PC-9 (cell line): Measurements from ENCODE around the gene ARHGEF28. TPM values are rescaled to one million over a fixed set of nuclear protein-coding genes. Genes with fewer than 3 reads are reported as not detected.

Experiments
- BruUV-seq: library from RNA; stranded (reverse); fragments of 400-500 nt; replicated peaks from 2 replicates; lab custom pipeline; 2021; lab: Mats Ljungman, UMichigan
- CTCF ChIA-PET: fragments of 300-600 bp; sonication (Branson Sonifier 250); formaldehyde crosslinking; loops from one replicate; lab custom pipeline; 2022; ENCODE audit warnings: antibody characterized with exemption; lab: Charles Lee
- POLR2A ChIA-PET: fragments of 300-600 bp; sonication (Branson Sonifier 250); formaldehyde crosslinking; loops from one replicate; lab custom pipeline; 2022; ENCODE audit warnings: antibody characterized with exemption; ENCODE audit not compliant: unreplicated experiment; lab: Charles Lee
- DNase-seq, 2 experiments: peaks; one replicate each; pipeline versions ENCODE4 v3.0.0 to v3.0.0-alpha.2; 2015 to 2022; ENCODE audit warnings: mixed read lengths in 1 of 2
- H2AFZ ChIP-seq: fragments of 200-600 bp; sonication (generic); 2 replicates; pipeline ENCODE4 v1.8.1; 2017; ENCODE audit warnings: antibody characterized with exemption
- H3F3A ChIP-seq: fragments of 200-600 bp; sonication (generic); 2 replicates; pipeline ENCODE4 v1.8.1; 2017; ENCODE audit warnings: antibody characterized with exemption, mild to moderate bottlenecking, low read depth; ENCODE audit not compliant: insufficient read depth
- H3K27ac ChIP-seq: fragments of 200-600 bp; sonication (generic); 2 replicates; pipeline ENCODE4 v1.6.1; 2016; ENCODE audit warnings: mixed run types
- H3K27me3 ChIP-seq: fragments of 200-600 bp; sonication (generic); 2 replicates; pipeline ENCODE4 v1.6.1; 2016; ENCODE audit warnings: low read depth, mixed run types; ENCODE audit not compliant: insufficient read depth
- H3K36me3 ChIP-seq: fragments of 200-600 bp; sonication (generic); 2 replicates; pipeline ENCODE4 v1.6.1; 2016; ENCODE audit warnings: low read depth, mixed run types
- H3K4me1 ChIP-seq: fragments of 200-600 bp; sonication (generic); replicated peaks from 2 replicates; pipeline ENCODE4 v1.6.1; 2016; ENCODE audit warnings: mixed run types; ENCODE audit not compliant: insufficient read depth
- H3K4me2 ChIP-seq: fragments of 200-600 bp; sonication (generic); 2 replicates; pipeline ENCODE4 v1.6.1; 2017; ENCODE audit warnings: mixed run types
- H3K4me3 ChIP-seq: fragments of 200-600 bp; sonication (generic); 2 replicates; pipeline ENCODE4 v1.6.1; 2016; ENCODE audit warnings: mixed run types
- H3K79me2 ChIP-seq: fragments of 200-600 bp; sonication (generic); 2 replicates; pipeline ENCODE4 v1.6.1; 2017; ENCODE audit warnings: low read depth, mixed run types
- H3K9me2 ChIP-seq: fragments of 200-600 bp; sonication (generic); 2 replicates; pipeline ENCODE4 v1.8.1; 2017; ENCODE audit warnings: mild to moderate bottlenecking; ENCODE audit not compliant: insufficient read depth
- H3K9me3 ChIP-seq: fragments of 200-600 bp; sonication (generic); 2 replicates; pipeline ENCODE4 v1.8.1; 2016; ENCODE audit warnings: low read depth; ENCODE audit not compliant: insufficient read depth
- H4K20me1 ChIP-seq: fragments of 200-600 bp; sonication (generic); 2 replicates; pipeline ENCODE4 v1.8.1; 2017; ENCODE audit not compliant: insufficient read depth
- CTCF ChIP-seq: fragments of 200-600 bp; sonication (generic); conservative IDR thresholded peaks from 2 replicates; pipeline ENCODE4 v1.6.1; 2017; ENCODE audit warnings: mixed run types, antibody characterized with exemption, mild to moderate bottlenecking, moderate library complexity
- EZH2 ChIP-seq: fragments of 200-600 bp; sonication (generic); IDR thresholded peaks from 2 replicates; pipeline ENCODE4 v1.8.0; 2017; ENCODE audit warnings: antibody characterized with exemption, low read depth
- intact Hi-C: fragments of 100-400 bp; cut with micrococcal nuclease; formaldehyde crosslinking; loops from one replicate; pipeline ENCODE4 v1.10.0; 2022; ENCODE audit not compliant: unreplicated experiment
- total RNA-seq: library from RNA; stranded (reverse); gene quantifications from 2 replicates; pipeline ENCODE4 v1.2.3, GENCODE V29; 2021

Gene ARHGEF28
- total RNA-seq, 1 experiment from 2014 or later = 77.5 TPM

- no peak for DNase-seq
- Histone ChIP-seq H3K36me3 (peaks cover 10% of the 10 kb centered on the region; the same call in 1 of the 2 replicates), H3K4me3 (no peak overlapping the region), H4K20me1 (no peaks in the 10 kb centered on the region), H2AFZ (no peak overlapping the region), H3K4me1 (peaks cover 4% of the 10 kb centered on the region; the same call in 1 of the 2 replicates), H3K4me2 (no peak overlapping the region), H3K79me2 (no peaks in the 10 kb centered on the region), H3K9me2 (no peaks in the 10 kb centered on the region), H3K27ac (no peak overlapping the region), H3K9me3 (no peaks in the 10 kb centered on the region), H3F3A (peaks cover 22% of the 10 kb centered on the region), H3K27me3 (no peaks in the 10 kb centered on the region)
- no peak for TF ChIP-seq CTCF
- TF ChIP-seq EZH2 = no peak
- POLR2A ChIA-PET = no interaction called here
- BruUV-seq = no TSS peak
- intact Hi-C loops = no loop called here
- CTCF ChIA-PET = no interaction called here
Observed at GRCh38 chr5:73801686-73802085, 175.7 kb downstream of the ARHGEF28 start.

GRCh38 chr5:73805449-73805848, 179.5 kb downstream of the ARHGEF28 start:
- Histone ChIP-seq H3K9me3 (no peaks in the 10 kb centered on the region), H3K27ac (no peak overlapping the region), H3K9me2 (no peaks in the 10 kb centered on the region), H2AFZ (no peak overlapping the region), H3K27me3 (no peaks in the 10 kb centered on the region), H4K20me1 (no peaks in the 10 kb centered on the region), H3K36me3 (peaks cover 12% of the 10 kb centered on the region; the same call in 1 of the 2 replicates), H3K4me1 (no peaks in the 10 kb centered on the region), H3K4me3 (no peak overlapping the region), H3K79me2 (no peaks in the 10 kb centered on the region), H3K4me2 (no peak overlapping the region), H3F3A (peaks cover 26% of the 10 kb centered on the region)
- intact Hi-C loops = no loop called here
- ChIA-PET CTCF (no interaction called here), POLR2A (no interaction called here)
- TF ChIP-seq CTCF (no peak), EZH2 (no peak)
- no TSS peak for BruUV-seq
- no peak for DNase-seq

- TF ChIP-seq EZH2 (no peak), CTCF (no peak)
- CTCF ChIA-PET = interaction anchor here (0.6 kb wide), 1 partner anchor 181 kb away, joined by 3 read pairs; no protein-coding TSS in a partner anchor
Observed at GRCh38 chr5:73808911-73809310, 182.9 kb downstream of the ARHGEF28 start.

More at GRCh38 chr5:73808911-73809310, 182.9 kb downstream of the ARHGEF28 start:
- peaks cover 12% of the 10 kb centered on the region; the same call in 1 of the 2 replicates for H3F3A ChIP-seq
- H3K4me1 ChIP-seq = no peaks in the 10 kb centered on the region
- H3K4me3 ChIP-seq = no peak overlapping the region
- BruUV-seq = no TSS peak
- no peaks in the 10 kb centered on the region for H3K27me3 ChIP-seq
- peaks cover 12% of the 10 kb centered on the region; the same call in 1 of the 2 replicates for H3K36me3 ChIP-seq
- DNase-seq = no peak
- H3K9me2 ChIP-seq = no peaks in the 10 kb centered on the region
- intact Hi-C loops = no loop called here
- no peak overlapping the region for H2AFZ ChIP-seq
- H4K20me1 ChIP-seq = no peaks in the 10 kb centered on the region
- H3K27ac ChIP-seq = no peak overlapping the region
- no peaks in the 10 kb centered on the region for H3K79me2 ChIP-seq
- no peaks in the 10 kb centered on the region for H3K9me3 ChIP-seq
- POLR2A ChIA-PET = interaction anchor here (0.6 kb wide), 1 partner anchor 306 kb away, joined by 3 read pairs; no protein-coding TSS in a partner anchor
- H3K4me2 ChIP-seq = no peak overlapping the region
